ENCODE results near the gene TAF3. TPM values are rescaled to one million over a fixed set of nuclear protein-coding genes. Genes with fewer than 3 reads are reported as not detected.
A peak's percentile ranks its signal among the peaks of the same experiment; 100 is the strongest.
"Not testable (repeated sequence)": the region's sequence is repeated elsewhere in the genome, so short reads cannot be mapped to it uniquely, and the experiment has no call there.

The TAF3 gene
- total and polyA plus RNA-seq, 2 donors (not counting 1 experiment from before 2014, with no cell fraction given): 7.0 to 20.1 TPM

- H3K9me3 ChIP-seq (ENCODE audit: control extremely low read depth in 1 of 3, control insufficient read depth in 2 of 3, insufficient read depth in 1 of 3, low read length in 2 of 3): no peaks in the 10 kb centered on the region
- Mint-ChIP-seq H3K27ac (no peak overlapping the region), H3K4me3 (no peak overlapping the region), H3K4me1 (peaks cover 4% of the 10 kb centered on the region), H3K9me3 (ENCODE audit: insufficient read depth) (no peaks in the 10 kb centered on the region), H3K27me3 (peaks cover 28% of the 10 kb centered on the region)
- H3K36me3 ChIP-seq (replicated peaks in 1 of 2; ENCODE audit: control extremely low read depth in 1 of 2, control insufficient read depth in 1 of 2, extremely low read depth in 1 of 2, insufficient read depth in 2 of 2, low read length in 1 of 2): no peaks in the 10 kb centered on the region
- 89% methylated on average over 1 of the region's 2 CpGs for WGBS (ENCODE audit: insufficient coverage)
- TF ChIP-seq CTCF (IDR thresholded peaks at IDR 0.05) (no peak), EZH2 (IDR thresholded peaks at IDR 0.05; ENCODE audit: borderline replicate concordance, insufficient read depth, low read depth, low read length, poor library complexity, severe bottlenecking) (no peak)
- H4K20me1 ChIP-seq (ENCODE audit: control insufficient read depth, insufficient read depth, low read length, poor library complexity, severe bottlenecking): no peaks in the 10 kb centered on the region
- POLR2A ChIA-PET: no interaction called here
- no peak overlapping the region for H3K4me3 ChIP-seq (ENCODE audit: control extremely low read depth in 1 of 5, extremely low read depth in 1 of 5, insufficient read depth in 1 of 5, low read depth in 2 of 5, low read length in 4 of 5)
- intact Hi-C loops (cut with micrococcal nuclease): no loop called here
- H2AFZ ChIP-seq (ENCODE audit: insufficient read depth, low read depth, low read length, poor library complexity, severe bottlenecking): no peak overlapping the region
- H3K4me1 ChIP-seq (ENCODE audit: control insufficient read depth in 2 of 2, insufficient read depth in 2 of 2, low read length in 2 of 2): no peaks in the 10 kb centered on the region
- H3K9ac ChIP-seq (ENCODE audit: low read length): no peak overlapping the region
- CTCF ChIA-PET: no interaction called here
- peaks cover 0 to 13% (median 2%) of the 10 kb centered on the region in 4 experiments for H3K27me3 ChIP-seq (replicated peaks in 1 of 4; ENCODE audit: control extremely low read depth in 1 of 4, control insufficient read depth in 3 of 4, insufficient read depth in 4 of 4, low read length in 3 of 4)
- H3K27ac ChIP-seq (ENCODE audit: low read length in 2 of 2): no peak overlapping the region
- H3K4me2 ChIP-seq (replicated peaks; ENCODE audit: low read depth, low read length, poor library complexity, severe bottlenecking): no peak overlapping the region
- no peaks in the 10 kb centered on the region for H3K79me2 ChIP-seq (ENCODE audit: control insufficient read depth, insufficient read depth, low read length)
- no peak for DNase-seq
- ATAC-seq (ENCODE audit: low read depth): no peak
These were observed 205.5 kb downstream of the TAF3 start for GRCh38 chr10:8023851-8024250.

- Histone ChIP-seq H3K4me2 (replicated peaks; ENCODE audit: low read depth, low read length, poor library complexity, severe bottlenecking) (peak overlapping the region; percentile 18), H3K79me2 (ENCODE audit: control insufficient read depth, insufficient read depth, low read length) (no peaks in the 10 kb centered on the region), H3K4me3 (ENCODE audit: control extremely low read depth in 1 of 5, extremely low read depth in 1 of 5, insufficient read depth in 1 of 5, low read depth in 2 of 5, low read length in 4 of 5) (peak overlapping the region in 1 of 5 experiments; percentile 24), H3K27me3 (replicated peaks in 1 of 4; ENCODE audit: control extremely low read depth in 1 of 4, control insufficient read depth in 3 of 4, insufficient read depth in 4 of 4, low read length in 3 of 4) (peaks cover 0 to 20% (median 6%) of the 10 kb centered on the region in 4 experiments), H3K4me1 (ENCODE audit: control insufficient read depth in 2 of 2, insufficient read depth in 2 of 2, low read length in 2 of 2) (no peaks in the 10 kb centered on the region), H3K36me3 (replicated peaks in 1 of 2; ENCODE audit: control extremely low read depth in 1 of 2, control insufficient read depth in 1 of 2, extremely low read depth in 1 of 2, insufficient read depth in 2 of 2, low read length in 1 of 2) (no peaks in the 10 kb centered on the region), H3K27ac (ENCODE audit: low read length in 2 of 2) (no peak overlapping the region), H2AFZ (ENCODE audit: insufficient read depth, low read depth, low read length, poor library complexity, severe bottlenecking) (no peak overlapping the region), H3K9ac (ENCODE audit: low read length) (no peak overlapping the region), H4K20me1 (ENCODE audit: control insufficient read depth, insufficient read depth, low read length, poor library complexity, severe bottlenecking) (no peaks in the 10 kb centered on the region), H3K9me3 (ENCODE audit: control extremely low read depth in 1 of 3, control insufficient read depth in 2 of 3, insufficient read depth in 1 of 3, low read length in 2 of 3) (no peaks in the 10 kb centered on the region)
- Mint-ChIP-seq H3K4me1 (peaks cover 4% of the 10 kb centered on the region), H3K4me3 (peak overlapping the region; percentile 54), H3K27ac (no peak overlapping the region), H3K9me3 (ENCODE audit: insufficient read depth) (no peaks in the 10 kb centered on the region), H3K27me3 (peaks cover 41% of the 10 kb centered on the region)
- DNase-seq (no peak), ATAC-seq (ENCODE audit: low read depth) (no peak)
- 66% methylated on average over 7 of the region's 17 CpGs for WGBS (ENCODE audit: insufficient coverage)
- CTCF ChIA-PET: no interaction called here
- intact Hi-C loops (cut with micrococcal nuclease): no loop called here
- POLR2A ChIA-PET: no interaction called here
- TF ChIP-seq CTCF (IDR thresholded peaks at IDR 0.05) (no peak), EZH2 (IDR thresholded peaks at IDR 0.05; ENCODE audit: borderline replicate concordance, insufficient read depth, low read depth, low read length, poor library complexity, severe bottlenecking) (no peak)
These were observed 208.3 kb downstream of the TAF3 start for GRCh38 chr10:8026349-8027259.

GRCh38 chr10:8031211-8031610 lies 212.9 kb downstream of the TAF3 start:
- CTCF ChIA-PET; H3K4me3 ChIP-seq (ENCODE audit: control extremely low read depth in 1 of 5, extremely low read depth in 1 of 5, insufficient read depth in 1 of 5, low read depth in 2 of 5, low read length in 4 of 5); DNase-seq; H3K9me3 Mint-ChIP-seq (ENCODE audit: insufficient read depth); H3K36me3 ChIP-seq (replicated peaks in 1 of 2; ENCODE audit: control extremely low read depth in 1 of 2, control insufficient read depth in 1 of 2, extremely low read depth in 1 of 2, insufficient read depth in 2 of 2, low read length in 1 of 2); POLR2A ChIA-PET; intact Hi-C loops (cut with micrococcal nuclease); H3K9ac ChIP-seq (ENCODE audit: low read length); ATAC-seq (ENCODE audit: low read depth); H2AFZ ChIP-seq (ENCODE audit: insufficient read depth, low read depth, low read length, poor library complexity, severe bottlenecking); H3K27ac Mint-ChIP-seq; H3K4me3 Mint-ChIP-seq; H4K20me1 ChIP-seq (ENCODE audit: control insufficient read depth, insufficient read depth, low read length, poor library complexity, severe bottlenecking); H3K4me1 Mint-ChIP-seq; H3K79me2 ChIP-seq (ENCODE audit: control insufficient read depth, insufficient read depth, low read length); H3K4me2 ChIP-seq (replicated peaks; ENCODE audit: low read depth, low read length, poor library complexity, severe bottlenecking); H3K27ac ChIP-seq (ENCODE audit: low read length in 2 of 2): not testable (repeated sequence)
- peaks cover 0 to 59% (median 33%) of the 10 kb centered on the region in 4 experiments for H3K27me3 ChIP-seq (replicated peaks in 1 of 4; ENCODE audit: control extremely low read depth in 1 of 4, control insufficient read depth in 3 of 4, insufficient read depth in 4 of 4, low read length in 3 of 4)
- peaks cover 50% of the 10 kb centered on the region for H3K27me3 Mint-ChIP-seq
- peaks cover 0 to 23% (median 2%) of the 10 kb centered on the region in 3 donors for H3K9me3 ChIP-seq (ENCODE audit: control extremely low read depth in 1 of 3, control insufficient read depth in 2 of 3, insufficient read depth in 1 of 3, low read length in 2 of 3)
- peaks cover 19 to 22% of the 10 kb centered on the region in 2 donors for H3K4me1 ChIP-seq (ENCODE audit: control insufficient read depth in 2 of 2, insufficient read depth in 2 of 2, low read length in 2 of 2)
- WGBS (ENCODE audit: insufficient coverage): 97% methylated on average over 3 of the region's 5 CpGs
